Fibroblast of skin of abdomen (primary cell): ENCODE results near the gene B3GAT1.
"Not testable (repeated sequence)": the region's sequence is repeated elsewhere in the genome, so short reads cannot be mapped to it uniquely, and the experiment has no call there.

Source experiments
- DNase-seq: peaks from one replicate; pipeline ENCODE4 v3.0.0-alpha.2; 2013

B3GAT1 gene

DNA sequence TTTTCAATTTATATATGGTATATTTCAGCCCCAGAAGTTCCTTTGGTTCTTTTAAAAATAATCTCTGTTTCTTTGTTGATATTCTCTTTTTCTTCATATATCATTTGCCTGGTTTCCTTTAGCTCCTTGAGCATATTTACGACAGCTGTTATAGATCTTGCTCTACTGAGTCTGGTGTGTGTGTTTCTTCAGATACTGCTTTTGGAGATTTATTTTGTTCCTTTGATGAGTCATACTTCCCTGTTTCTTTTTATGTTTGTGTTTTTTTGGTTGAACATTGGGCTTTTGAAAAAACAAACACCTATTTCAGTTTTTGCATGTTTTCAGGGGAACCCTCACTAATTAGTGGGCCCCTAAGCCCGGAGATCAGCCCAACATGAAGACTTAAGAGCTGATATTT, 56.9 kb downstream of the B3GAT1 start:
- DNase-seq, result no peak

DNA sequence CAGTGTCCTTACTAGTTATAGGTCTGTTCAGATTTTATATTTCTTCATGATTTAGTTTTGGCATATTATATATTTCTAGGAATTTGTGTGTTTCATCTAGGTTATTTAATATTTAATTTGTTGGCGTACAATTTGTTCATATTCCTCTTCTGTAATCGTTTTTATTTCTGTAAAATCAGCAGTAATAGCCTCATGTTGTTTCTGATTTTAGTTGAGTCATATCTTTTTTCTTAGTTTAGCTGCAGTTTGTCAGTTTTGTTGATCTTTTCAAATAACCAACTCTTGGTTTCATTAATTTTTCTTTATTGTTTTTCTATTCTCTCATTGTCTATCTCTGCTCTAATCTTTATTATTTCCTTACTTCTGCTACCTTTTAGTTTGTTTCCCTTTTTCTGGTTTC, 59.9 kb downstream of the B3GAT1 start:
- no peak for DNase-seq

DNA sequence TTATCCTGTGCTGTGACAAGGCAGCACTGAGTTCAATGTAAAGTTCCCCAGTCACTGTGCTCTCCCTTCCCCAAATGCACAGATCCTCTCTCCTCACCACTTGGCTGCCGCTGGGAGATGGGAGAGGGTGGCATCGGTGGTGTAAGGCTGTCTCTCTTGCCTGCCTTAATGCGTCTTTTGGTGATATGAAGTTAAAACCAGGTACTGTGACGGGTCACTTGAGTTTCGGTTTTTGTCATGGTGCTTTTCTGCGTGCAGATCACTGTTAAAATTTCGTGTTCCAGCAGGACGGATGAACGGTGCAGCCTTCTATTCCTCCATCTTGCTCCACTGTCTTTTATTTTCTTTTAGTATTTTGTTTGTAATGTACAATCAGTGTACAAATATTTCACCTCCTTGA, 61.7 kb downstream of the B3GAT1 start:
- no peak for DNase-seq

DNA sequence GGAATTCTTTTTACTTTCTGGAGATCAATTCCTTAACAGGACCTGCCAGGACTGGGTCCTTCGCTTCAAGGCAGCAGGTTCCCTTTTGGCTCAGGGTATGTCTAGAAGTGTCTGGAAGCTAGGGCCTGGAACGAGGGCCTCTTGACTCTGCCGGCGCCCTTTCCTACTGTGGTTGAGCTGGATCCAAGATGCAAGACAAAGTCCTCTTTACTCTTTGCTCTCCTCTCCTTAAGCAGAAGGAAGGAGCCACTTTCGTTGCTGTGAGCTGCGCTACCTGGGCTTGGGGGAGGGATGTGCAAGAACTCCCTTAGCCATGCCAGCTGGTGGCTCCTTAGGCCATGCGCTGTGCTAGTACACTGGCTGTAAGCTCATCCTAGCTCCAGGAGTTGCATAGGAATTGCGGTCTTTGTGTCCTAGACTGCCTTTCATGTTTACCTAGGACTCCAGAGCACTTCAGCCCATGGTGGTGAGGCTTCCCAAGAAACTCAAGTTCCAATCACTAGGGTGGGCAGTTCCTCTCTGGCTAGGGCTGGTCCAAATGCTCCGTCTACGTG, 62.2 kb downstream of the B3GAT1 start:
- DNase-seq, result no peak

DNA sequence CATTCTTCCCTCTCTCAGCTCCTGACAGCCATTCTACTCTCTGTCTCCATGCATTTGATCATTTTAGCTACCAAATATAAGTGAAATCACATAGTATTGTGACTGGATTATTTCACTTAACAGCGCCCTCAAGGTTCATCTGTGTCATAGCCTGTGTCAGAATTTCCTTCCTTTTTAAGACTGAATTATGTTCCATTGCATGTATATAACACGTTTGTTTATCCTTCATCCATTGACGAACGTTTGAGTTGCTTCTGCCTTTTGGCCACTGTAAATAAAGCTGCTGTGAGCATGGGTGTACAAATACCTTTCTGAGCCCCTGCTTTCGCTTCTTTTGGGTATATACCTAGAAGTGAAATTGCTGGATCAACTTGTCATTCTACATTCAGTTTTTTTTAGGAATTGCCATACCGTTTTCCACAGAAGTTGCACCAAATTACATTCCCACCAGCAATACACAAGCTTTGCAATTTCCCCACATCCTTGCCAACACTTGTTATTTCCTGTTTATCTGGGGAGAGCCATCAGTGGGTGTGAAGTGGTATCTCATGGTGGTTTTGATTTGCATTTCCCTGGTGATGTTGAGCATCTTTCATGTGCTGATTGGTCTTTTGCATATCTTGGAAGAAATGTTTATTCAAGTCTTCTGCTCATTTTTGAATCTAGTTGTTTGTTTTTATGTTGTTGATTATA, 62.8 kb downstream of the B3GAT1 start:
- no peak for DNase-seq

DNA sequence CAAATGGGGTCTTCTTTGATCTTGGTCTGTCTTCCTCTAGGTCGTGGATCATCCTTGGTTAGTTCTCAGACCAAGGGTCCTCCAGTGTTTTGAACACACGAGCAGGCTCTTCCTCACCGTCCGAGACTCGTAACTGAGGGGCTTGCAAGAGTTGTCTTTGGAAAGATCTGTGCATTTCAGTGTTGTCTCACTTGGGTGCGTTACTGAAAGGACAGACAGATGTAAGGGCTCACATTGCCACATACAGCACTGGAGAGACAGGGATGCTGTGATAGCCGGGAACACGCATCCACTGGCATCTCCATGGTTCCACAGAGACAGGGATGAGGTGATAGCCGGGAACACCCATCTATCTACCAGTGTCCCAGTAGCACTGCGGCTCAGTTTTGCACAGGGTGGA, 64.6 kb downstream of the B3GAT1 start:
- DNase-seq, result no peak

DNA sequence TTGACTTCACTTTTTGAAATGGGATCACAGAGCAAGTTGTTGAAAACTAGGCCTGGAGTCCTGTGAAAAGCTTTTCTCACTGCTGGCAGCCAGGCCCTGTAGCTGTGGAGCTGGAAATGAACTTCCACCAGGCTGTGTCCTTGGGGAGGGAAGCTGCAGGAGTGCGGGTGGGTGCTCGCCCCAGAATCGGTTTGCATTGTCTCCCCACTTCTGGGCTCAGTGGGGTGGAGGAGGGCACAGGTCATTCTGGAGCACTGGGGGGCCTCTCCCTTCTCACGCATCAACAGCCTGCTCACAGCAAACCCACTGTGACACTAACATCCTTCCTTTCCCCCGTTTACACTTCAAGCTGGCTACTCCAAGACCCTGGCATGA, 65.1 kb downstream of the B3GAT1 start:
- DNase-seq, result no peak

DNA sequence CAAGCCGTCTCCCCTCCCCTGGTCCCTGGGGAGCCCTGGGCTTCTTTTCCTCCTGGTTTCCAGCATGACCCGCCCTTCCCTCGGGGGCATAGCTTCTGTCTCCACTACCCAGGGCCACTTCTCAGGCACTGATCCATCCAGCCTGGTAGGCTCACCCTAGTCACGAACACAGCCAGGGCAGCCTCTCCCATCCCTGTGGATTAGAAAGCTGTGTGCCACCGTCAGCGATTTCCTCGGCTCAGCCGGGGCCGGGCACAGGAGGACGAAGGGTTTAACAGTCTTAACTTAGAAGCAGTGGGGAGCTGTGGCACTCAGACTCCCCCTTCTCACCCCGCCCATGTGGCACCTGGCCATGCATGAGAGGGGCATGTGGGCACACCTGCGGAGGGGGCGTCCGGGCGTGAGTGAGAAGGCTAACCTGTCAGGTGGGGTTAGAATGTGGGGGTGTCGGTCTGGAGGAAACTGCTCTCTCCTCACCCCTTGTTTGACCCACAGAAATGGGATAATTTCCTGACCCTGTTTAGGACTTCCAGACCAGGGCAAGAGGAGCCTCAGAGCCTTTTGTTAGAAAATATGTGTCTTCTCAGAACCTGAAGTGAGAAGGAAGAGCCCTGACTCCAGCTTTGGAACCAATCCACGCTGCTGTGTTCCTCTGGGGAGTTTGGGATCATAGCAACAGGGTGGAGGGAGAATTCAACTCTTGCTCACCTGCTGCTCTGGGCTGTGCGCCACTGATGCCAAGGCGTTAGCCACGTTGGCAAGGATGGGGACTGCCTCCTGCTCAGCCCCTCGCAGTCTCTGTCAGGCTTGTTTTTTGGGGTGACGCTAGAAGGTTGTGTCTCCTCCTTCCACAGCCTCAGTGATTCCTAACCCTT, 65.7 kb downstream of the B3GAT1 start:
- no peak for DNase-seq

DNA sequence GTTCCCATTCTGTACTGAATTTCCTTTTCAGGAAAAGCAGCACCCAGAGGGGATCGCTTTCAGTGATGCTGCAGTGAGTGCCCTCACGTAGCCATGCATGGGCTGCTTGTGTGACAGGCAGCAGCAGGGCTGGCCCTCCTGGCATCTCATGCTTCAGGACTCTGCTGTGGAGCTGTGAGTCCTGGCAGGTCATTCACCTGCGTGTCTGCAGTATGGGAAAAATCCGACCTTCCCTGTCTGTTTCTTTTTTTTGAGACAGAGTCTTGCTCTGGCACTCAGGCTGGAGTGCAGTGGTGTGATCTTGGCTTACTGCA, 66.8 kb downstream of the B3GAT1 start:
- DNase-seq, result no peak

DNA sequence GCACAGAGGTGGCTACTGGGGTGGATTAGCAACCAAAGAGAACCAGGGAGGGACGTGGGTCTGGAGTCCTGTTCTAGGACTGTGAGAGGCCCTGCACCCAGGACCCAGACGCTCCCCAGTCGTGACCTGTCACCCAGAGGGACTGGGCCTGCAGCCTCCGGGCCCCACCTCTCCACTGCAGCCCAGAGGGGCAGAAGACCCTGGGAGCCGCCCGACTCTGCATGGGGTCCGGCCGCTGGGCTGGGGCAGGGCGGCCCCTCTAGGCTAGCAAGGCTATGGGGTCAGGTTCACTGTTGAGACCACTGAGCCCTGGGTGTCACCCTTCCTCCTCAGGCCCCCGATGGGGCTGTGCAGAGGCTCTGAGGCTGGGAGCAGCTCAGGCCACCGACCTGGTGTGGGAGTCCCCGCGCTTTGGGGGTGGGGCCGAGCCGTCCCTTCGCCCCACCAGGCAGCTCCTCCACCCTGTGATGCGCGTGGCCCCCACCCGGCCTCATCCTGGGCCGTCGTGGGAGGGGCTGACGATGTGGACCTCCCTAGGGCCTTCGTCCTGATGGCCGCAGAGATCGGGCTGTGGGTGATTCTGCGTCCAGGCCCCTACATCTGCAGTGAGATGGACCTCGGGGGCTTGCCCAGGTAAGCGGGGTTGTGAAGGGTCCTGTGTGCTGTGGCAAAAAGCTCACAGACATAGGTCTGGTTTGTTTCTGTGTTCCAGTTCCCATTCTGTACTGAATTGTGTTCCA, 67.4 kb downstream of the B3GAT1 start:
- DNase-seq, result not testable (repeated sequence)

DNA sequence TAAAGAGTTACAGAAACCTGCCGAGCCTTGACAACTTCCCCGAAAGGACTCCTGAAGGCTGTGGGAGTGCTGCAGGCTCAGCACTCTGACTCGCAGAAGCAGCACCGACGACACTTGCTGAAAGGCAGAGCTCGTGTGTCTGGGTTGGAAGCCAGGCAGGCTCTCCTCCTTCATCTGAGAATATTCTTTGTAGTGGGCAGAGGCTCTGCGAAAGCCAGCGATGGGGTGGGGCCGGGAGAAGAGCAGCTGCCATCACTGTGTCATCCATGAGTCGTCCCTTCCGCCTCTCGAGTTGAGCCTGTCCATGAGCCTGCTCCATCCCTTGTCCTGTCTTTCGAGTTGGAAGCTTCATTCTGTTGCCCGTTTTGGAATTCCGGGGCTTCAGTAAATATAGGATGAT, 68.4 kb downstream of the B3GAT1 start:
- DNase-seq, result no peak

DNA sequence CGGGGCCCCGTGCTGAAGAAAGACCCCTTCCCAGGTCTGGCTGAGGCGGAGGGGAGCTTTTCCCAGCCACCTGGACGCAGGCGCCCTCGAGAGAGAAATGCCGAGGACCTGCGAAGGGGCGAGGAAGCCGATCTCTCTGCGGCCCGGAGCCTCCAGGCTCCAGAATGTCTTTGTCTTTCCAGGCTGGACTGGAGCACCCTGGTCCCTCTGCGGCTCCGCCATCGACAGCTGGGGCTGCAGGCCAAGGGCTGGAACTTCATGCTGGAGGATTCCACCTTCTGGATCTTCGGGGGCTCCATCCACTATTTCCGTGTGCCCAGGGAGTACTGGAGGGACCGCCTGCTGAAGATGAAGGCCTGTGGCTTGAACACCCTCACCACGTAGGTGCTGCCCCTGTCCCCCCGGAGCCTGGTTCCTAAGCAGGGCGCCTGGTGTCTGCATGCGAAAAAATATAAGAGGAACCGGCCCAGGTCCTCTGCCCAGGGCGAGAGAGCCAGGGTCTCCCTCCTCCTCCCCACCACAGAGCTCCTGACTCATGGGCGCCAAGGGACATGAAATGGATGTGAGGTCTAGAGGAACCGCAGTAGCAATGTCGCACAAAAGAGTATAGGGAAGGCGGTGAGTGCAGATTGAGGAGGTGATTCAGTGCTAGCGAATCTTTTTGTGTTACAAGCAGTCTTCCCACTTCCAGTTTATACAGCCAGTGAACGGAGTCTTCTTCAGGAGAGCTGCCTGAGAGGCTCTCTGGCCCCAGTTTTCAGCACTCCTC, 69.3 kb downstream of the B3GAT1 start:
- DNase-seq, result no peak

DNA sequence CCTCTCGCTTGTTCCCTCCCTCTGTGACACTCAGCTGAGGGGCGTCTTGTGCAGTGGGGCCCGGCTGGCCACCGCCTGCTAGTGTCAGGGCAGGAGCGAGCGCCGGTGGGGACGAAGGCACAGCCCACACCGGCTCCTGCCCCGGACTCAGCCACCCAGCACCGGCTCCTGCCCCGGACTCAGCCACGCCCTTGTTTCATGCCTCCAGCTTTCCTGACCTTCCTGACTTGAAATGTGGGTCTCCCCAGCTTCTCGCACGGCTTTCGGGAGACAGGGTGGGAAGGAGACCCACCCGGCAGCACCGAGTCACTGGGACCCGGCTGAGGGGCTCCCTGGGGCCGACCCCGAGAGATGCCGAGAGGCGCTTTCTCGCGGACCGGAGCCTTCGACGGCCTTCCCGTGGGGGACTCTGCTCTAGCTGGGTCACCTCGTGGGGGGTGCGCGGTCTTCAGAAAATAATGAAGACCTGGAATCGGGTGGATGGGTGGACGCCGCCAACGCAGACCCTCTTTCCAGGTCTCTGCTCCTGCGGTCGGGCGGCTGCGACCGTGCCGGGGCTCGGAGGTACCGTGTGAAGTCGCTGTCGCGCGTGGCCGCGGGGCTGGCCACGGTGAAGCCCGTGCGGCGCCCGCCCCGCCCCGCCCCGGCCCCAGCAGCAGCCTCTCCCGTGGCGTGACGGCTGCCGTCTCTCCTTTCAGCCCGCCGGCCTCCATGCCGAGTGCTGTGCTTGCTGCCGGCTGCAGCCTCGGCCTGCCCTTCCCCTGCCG, 70.1 kb downstream of the B3GAT1 start:
- no peak for DNase-seq

DNA sequence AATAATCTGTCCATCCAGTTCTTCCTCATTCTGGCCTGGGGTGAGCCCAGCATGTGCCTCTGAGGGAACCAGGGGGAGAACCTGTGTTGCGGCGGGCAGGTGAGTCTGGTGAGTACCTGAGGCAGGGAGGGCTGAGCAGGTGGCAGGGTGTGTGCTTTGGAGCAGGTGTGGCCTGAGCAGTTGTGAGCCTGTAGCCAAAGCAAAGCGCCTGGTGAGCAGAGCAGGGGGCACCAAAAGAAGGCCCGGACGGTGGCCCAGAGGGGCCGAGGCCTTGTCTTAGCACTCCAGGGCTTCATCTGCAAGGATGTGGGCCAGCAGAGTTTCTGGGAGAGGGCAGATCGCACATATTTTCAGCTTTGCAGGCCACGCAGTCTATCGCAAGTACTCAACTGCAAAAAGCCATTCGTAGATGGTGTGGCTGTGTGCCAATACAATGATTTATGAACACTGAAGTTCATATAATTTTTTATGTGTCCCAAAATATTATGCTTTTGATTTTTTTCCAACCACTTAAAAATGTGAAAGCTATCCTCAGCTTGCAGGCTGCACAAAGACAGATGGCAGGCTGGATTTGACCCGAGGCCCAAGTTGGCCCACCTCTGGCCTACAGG, 71.6 kb downstream of the B3GAT1 start:
- DNase-seq, result no peak

DNA sequence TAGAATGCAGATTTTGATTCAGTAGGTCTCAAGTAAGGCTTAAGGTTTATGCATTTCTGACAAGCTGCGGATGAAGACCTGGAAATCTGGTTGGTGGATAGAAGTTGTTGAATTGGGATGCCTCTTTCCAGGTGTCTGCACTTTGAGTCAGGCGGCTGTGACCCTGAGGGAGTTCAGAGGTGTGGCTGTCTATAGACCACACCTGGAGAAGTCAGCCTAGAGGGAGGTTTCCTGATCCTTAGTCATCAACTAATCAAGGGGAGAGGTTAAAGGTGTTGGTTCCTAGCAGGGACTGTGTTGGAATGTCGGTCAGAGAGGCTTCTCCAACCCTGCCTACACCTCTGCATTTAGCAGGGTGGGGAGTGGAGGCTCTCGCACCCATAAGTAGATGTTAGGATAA, 72.3 kb downstream of the B3GAT1 start:
- no peak for DNase-seq

DNA sequence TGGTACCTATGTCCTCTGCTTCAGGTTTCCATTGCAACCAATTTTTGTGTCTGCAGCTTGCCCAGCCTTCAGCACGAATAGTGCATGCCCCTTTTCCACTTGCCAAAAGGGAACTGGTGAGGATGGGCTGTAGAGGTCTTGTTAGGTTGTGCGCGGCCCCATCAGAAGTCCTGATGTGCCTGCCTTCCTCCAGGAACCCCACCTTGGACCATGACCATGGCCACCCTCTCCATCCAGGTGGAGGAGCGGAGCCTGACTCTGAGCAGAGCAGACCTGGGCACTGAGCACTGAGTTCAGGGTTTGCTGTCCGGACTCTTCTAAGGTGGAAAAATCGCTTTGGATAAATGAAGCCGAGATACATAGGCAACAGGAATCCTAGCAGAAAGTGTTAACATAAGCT, 73.4 kb downstream of the B3GAT1 start:
- DNase-seq, result no peak

DNA sequence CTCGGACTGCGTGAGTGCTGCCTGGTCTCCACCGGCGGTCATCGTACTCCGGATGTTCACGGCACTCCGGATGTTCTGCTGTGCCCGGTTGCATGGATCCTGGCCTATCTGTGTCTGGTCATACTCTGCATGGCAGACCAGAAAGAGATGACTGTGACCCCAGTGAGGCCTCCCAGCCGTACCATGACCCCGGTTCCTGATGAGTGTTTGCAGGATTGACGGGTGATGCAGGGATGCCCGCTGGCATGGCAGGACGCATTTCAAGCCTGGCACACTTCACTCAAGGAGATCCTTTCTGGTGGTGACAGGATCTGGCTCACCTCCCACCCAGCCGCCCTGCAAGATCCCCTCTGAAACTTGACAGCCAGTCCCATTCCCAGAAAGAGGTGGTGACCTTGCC, 74.0 kb downstream of the B3GAT1 start:
- DNase-seq, result no peak

DNA sequence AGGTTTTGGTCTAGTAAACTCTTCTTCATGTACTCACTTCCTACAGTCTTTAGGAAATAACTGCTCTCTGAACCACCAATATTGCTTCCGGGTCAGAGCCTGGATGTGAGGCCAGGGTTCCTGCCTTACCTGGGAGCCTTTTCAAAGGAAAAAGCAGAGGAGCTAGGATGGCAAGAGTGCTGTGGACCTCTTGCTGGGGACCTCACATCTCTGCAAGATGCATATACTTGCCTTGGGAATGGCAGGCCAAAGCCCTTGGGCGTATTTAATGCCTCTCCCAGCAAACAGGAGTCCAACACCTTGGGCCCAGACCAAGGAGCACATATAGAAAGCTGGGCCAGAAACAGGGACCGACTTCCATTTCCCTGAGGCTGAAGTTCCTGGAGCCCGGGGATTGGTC, 75.0 kb downstream of the B3GAT1 start:
- no peak for DNase-seq

DNA sequence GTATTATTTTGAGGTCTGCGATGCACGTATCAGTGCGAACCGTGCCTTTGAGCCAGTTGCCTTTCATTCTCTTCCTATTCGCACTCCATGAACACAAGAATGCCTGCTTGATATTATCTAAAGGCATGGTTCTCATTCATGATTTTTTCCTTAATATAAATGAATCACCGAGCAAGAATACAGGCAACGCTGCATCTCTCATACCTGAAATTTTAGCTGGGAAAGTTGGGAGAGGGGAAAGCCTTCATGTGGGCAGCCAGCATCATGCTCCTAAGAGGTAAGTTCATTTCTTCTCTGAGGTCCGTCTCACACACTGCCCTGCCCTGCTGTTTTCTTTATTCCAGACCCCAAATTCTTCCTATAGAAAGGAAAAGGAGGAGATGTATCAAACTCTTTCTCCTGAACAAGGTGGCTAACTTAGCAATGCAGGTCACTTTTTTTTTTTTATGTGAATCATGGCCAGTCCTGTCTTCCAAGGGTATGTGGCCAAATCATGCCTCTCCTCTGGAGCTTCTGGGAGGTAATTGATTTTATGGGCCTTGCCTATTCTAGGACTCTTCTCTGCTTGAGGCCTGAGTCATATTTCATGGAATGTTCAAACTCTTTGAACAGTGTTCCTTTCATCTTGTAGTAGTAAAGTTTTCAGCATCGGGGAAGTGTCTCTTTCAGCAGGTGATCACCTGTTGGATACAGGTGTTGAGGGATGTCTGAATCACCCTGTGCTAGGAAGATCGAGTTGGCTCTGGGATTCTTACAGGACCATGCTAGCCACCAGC, 77.1 kb downstream of the B3GAT1 start:
- no peak for DNase-seq

DNA sequence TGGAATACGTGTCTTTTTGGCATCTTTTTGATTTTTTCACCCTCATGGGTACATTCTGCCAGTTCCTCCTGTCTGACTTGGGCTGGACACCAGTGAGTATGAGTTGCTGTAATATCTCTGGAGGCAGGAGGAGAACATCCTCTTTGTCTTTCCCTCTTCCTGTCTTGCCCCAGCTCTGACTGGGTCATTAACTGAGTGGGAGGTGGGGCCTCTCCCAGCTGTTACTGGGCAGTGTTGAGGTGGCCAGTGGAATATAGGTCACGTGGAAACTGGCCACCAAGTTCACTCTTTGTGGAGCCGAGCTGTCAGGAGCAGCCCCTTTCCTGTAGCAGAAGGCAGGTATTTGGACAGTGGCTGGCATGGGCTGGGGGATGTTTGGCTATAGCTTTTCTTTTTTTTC, 78.1 kb downstream of the B3GAT1 start:
- no peak for DNase-seq

DNA sequence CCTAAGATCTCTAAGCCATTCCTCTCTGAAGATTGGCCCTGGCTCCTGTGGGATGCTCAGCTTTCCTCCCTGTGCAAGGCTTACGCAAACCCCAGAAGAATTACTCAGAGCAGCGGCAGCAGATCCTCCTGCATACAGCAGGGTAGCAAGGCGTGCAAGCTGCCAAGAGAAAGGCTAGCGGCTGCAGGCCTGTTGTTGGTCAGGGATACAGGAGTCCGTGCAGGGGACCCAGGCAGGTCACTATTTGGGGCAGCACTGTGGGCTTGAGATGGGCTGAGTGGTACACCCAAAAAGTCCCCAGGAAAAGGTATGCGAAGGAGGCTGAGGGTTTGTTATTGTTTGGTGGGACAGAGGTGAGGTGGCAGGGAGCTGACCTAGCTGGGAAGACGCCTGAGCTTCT, 78.7 kb downstream of the B3GAT1 start:
- no peak for DNase-seq
